Lower lobe of right lung (tissue), 2 donors: ENCODE data around the gene TMBIM4. TPM values are rescaled to one million over a fixed set of nuclear protein-coding genes. Genes with fewer than 3 reads are reported as not detected.

Experiments
- ATAC-seq, 2 donors: fragments of 200-7000 bp; cut with Tn5 transposase; one replicate each; pipeline ENCODE4 v1.9.1; 2020 to 2022; ENCODE audit warnings: mild to moderate bottlenecking in 2 of 2, moderate library complexity in 2 of 2
- DNase-seq: peaks from one replicate; pipeline ENCODE4 v3.0.0-alpha.2; 2020
- H3K27ac ChIP-seq: fragments of 200-600 bp; one replicate; pipeline ENCODE4 v1.8.0; 2022
- H3K27me3 ChIP-seq: fragments of 200-600 bp; one replicate; pipeline ENCODE4 v1.8.0; 2022; ENCODE audit warnings: low read depth
- H3K36me3 ChIP-seq: fragments of 200-600 bp; one replicate; pipeline ENCODE4 v1.8.0; 2022; ENCODE audit warnings: mild to moderate bottlenecking
- H3K4me1 ChIP-seq: fragments of 200-600 bp; one replicate; pipeline ENCODE4 v1.8.0; 2022
- H3K4me3 ChIP-seq: fragments of 200-600 bp; one replicate; pipeline ENCODE4 v1.8.0; 2022; ENCODE audit warnings: mild to moderate bottlenecking
- H3K9me3 ChIP-seq: fragments of 200-600 bp; one replicate; pipeline ENCODE4 v1.8.0; 2022
- CTCF ChIP-seq: fragments of 200-600 bp; IDR thresholded peaks from one replicate; pipeline ENCODE4 v1.8.0; 2022; ENCODE audit warnings: antibody characterized with exemption, mild to moderate bottlenecking
- intact Hi-C: fragments of 100-400 bp; cut with DNase I; formaldehyde crosslinking; loops from one replicate; pipeline ENCODE4 v1.11.0; 2022
- total RNA-seq: library from RNA; stranded (reverse); fragmentation: NEBNext Ultra II Directional; extraction: Animal tissue kit (Norgen Biotek cat#: 25700); gene quantifications from one replicate; pipeline ENCODE4 v1.2.1, GENCODE V29; 2021
- donor health status: DM: no; HTN: yes; CAD: no; lungs with severe emphysema.

Gene TMBIM4
- total RNA-seq, 1 donor from 2014 or later, result 174 TPM

- Histone ChIP-seq H3K4me3 (no peak overlapping the region), H3K27me3 (peaks cover 3% of the 10 kb centered on the region), H3K9me3 (no peaks in the 10 kb centered on the region), H3K4me1 (no peaks in the 10 kb centered on the region), H3K36me3 (no peaks in the 10 kb centered on the region), H3K27ac (no peak overlapping the region)
- intact Hi-C loops, result loop anchor here (10.0 kb wide), 1 partner anchor 771 kb away; no protein-coding TSS in a partner anchor
- ATAC-seq (no peak), DNase-seq (no peak)
- no peak for TF ChIP-seq CTCF
Observed at GRCh38 chr12:66085998-66086397, 83.8 kb downstream of the TMBIM4 start.

Other genes with a start within 250 kb of the TMBIM4 start
- gene LLPH, start 39.2 kb downstream of the TMBIM4 start, total RNA-seq, result 19.3 TPM
- 50.7 TPM for gene IRAK3, start 19.2 kb upstream of the TMBIM4 start, total RNA-seq
- gene HELB, start 132.5 kb upstream of the TMBIM4 start, total RNA-seq, result 6.4 TPM